ENCODE measurements around the gene CDKN3.

The CDKN3 gene

DNA sequence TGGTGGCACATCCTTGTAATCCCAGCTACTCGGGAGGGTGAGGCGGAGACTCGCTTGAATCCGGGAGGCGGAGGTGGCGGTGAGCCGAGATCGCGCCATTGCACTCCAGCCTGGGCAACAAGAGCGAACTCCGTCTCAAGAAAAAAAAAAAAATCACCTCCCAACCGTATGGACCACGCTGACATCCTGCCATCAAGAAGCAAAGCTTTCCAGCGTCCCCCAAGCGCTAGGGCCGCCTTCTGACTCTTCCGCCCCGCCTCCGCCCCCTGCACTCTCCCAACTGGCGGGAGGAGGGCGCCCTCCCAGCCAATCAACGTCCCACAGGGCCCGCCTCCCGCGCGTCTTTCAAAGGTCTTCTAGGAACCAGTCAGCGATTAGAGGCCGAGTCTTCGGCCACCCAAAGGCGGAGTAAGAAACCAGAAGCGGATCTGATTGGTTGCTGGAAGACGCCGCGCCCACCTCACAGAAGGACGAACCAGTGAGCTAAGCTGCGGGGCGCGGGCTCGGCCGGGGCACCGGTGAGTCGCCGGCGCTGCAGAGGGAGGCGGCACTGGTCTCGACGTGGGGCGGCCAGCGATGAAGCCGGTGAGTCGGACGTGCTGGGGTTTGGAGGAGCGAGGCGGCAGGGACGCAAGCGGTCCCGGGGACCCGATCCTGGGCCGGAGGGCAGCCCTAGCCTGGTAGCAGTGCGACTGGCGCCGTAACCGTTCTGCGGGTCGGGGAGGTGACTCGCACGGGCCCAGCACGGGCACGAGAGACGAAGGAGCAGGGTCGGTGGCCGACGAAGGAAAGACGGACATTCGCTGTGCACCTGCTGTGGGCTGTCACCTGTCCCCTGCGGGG lies at the start of gene CDKN3:
Gene CDKN3 (plus strand): TSS at position 515 of the 843 bp plus-strand sequence. CDS start 62 bp downstream, at position 577.
- DNase-seq, result peak; percentile 98

DNA sequence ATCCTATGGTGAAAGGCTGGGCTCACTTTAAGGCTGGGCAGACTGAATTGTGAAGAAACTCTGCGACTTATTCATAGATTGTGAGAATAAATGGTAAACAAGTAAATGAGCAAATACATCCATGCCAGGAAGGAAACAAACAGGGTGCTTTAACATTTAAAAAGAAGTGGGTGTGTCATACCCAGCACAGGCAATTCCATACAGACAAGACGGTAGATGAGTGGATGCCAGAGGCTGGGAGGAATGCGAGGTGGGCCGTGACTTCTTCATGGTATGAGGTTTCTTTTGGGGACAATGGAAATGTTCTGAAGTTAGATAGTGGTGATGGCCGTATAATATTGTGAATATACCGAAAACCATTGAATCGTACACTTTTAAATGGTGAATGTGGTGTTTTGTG lies 49.8 kb upstream of the CDKN3 start:
- no peak for DNase-seq

DNA sequence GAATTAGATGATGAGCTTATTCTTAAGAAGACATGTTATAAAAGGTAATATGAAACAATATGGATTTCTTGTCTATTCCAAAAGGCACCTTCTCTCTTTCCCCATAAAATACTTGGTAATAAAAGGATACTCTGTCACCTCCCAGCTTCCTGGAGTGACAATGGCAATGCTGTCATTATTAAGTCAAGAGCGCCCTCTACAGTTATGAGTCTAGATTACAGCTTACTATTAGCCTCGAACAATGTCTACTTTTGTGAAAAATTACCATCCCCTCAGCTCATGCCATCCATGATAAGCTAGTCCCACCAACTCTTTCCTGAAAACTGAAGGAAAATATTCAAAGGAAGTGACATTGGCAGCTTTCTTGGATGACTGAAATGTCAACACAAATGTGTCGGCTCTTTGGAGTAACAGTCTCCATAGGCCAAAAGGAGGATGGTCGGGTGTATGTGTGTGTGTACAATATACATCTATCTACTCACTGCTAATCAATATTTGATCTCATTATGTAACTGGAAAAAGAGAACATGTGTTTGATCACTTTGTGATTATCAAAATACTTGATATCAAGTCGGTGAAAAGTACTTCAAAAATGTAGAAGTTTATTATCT lies 48.7 kb upstream of the CDKN3 start:
- peak; percentile 25 for DNase-seq

GRCh38 chr14:54348923-54349620 lies 47.7 kb upstream of the CDKN3 start:
- DNase-seq, result no peak

GRCh38 chr14:54349713-54350112 lies 47.1 kb upstream of the CDKN3 start:
- DNase-seq, result no peak

GRCh38 chr14:54350203-54350602 lies 46.6 kb upstream of the CDKN3 start:
- DNase-seq, result no peak

GRCh38 chr14:54353266-54353665 lies 43.5 kb upstream of the CDKN3 start:
- no peak for DNase-seq

DNA sequence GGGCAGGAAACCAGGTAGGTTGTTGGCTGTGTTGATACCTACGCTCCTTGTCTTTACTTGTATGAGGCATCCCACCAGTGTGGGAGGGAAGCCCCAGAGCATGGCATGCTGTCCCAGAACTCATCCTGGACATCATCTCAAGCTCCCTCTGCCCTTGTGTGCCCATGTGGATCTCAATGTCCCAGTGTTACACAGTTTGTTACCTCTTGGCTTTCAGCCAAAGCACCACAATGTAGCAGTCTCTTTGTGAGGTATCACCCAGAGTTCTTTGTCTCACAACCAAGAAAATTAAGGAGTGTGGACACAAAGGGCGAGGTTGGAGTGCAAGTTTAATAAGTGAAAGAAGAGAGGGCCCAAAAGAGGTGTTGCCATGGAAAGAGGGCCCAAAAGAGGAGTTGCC lies 43.1 kb upstream of the CDKN3 start:
- no peak for DNase-seq

DNA sequence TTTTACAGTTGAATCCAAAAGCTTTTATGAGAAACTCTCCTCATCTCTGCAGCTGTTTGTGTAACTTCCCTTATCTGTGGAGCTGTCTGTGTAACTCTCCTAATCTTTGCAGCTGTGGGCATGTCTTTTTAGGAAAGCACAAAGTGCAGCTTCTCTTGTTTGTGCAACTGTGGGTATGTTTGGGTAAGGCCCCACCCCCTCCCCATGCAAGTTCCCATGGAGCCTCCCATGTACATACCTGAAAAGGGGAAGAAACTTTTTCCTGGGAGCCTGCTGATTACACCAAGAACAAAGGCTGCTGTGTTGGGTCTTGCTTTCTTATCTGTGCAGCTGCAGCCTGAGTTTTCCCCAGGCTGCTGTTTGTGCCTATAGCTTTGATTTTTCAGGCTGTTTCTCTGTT lies 42.7 kb upstream of the CDKN3 start:
- no peak for DNase-seq

GRCh38 chr14:54354968-54355641 lies 41.7 kb upstream of the CDKN3 start:
- DNase-seq, result no peak

- no peak for DNase-seq
Observed at GRCh38 chr14:54355698-54356097, 41.1 kb upstream of the CDKN3 start.

GRCh38 chr14:54356172-54356571 lies 40.6 kb upstream of the CDKN3 start:
- no peak for DNase-seq

DNA sequence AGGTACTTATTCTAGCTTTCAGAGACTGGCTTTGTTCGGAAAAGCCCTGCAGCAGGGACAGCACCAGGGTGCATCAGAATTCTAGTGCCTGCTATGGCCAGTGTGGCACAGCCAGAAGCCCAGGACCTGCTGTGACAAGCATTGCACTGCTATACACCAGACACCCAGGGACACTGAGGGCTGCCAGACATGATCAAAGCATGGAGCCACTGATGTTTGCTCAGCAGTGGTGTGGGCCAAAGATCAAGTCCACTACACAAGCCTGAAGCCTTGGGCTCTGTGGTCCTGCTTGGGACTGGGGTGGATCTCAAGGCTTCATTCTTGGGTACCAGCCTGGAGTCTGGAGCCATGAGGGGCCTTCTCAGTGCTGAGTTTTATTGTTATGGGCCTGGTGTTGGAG lies 36.1 kb upstream of the CDKN3 start:
- no peak for DNase-seq

DNA sequence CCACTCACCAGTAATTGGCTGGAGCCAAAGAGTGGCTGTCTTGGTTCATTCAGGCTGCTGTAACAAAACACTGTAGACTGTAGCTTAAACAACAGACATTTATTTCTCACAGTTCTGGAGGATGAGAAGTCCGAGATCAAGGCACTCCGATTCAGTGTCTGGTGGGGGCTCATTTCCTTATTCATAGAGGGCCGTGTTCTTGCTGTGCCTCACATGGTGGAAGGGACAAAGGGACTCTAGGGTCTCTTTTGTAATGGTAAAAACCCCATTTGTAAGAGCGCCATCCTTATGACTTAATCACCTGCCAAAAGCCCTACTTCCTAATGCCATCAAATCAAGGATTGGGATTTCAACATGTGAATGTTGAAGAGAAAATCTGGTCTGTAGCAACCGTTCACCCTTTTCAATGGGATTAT lies 34.7 kb upstream of the CDKN3 start:
- DNase-seq, result no peak

GRCh38 chr14:54362759-54363437 lies 33.9 kb upstream of the CDKN3 start:
- no peak for DNase-seq

GRCh38 chr14:54364555-54365415 lies 32.0 kb upstream of the CDKN3 start:
- no peak for DNase-seq

DNA sequence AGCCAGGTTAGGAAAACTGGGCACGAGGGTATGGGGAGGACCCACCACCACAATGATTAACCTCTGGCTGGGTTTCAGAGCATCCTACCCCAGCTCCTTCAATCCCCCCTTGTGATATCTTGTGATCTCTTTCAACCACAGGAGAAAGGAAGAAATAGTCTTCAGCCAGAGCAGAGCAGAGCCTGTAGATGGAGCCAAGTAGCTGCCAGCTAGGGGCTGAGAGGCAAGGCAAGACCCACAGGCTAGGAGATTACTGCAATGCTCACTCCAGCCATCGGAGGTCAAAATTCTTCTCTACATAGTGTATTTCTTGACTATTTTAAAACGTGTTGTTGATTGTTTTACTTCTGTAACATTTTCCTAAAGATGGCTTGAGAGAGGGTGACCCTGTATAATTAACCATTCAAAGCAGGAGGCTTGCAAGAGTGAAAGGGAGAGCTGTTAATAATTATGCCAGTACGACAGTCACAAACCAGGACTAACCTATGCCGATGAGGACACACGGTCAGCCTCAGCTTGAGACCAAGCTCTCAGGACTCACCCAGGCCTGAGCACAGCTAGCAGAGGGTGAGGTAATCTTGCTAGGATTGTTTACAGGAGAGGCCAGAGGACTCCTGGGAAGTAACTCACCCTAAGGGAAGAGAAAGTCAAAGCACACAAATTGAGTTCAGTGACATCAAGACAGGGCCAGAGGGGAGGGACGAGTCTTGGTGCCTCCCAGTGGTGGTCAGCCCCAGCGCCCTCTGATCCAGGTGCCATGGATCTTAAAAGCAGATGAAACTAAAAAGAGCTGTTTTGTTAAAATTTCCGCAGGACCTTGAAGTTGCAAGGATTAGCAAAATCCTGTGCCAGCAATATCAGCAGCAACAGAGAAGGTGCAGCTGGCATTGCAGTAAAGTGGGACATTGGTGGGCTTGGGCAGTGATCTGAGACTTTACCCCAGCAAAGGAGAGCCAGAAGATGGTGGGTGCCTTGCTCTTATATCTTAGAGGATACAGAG lies 29.8 kb upstream of the CDKN3 start:
- peak; percentile 42 for DNase-seq

- DNase-seq, result no peak
Observed at GRCh38 chr14:54368291-54368690, 28.5 kb upstream of the CDKN3 start.

- DNase-seq, result no peak
Observed at GRCh38 chr14:54369343-54369742, 27.5 kb upstream of the CDKN3 start.
